Activated naive CD8-positive, alpha-beta T cell treated with anti-CD3 and anti-CD28 coated beads, Interleukin-2, amount 10 ng/mL, durations not matched to agents 7 days and 5 days (primary cell): Measurements from ENCODE around the gene TTLL11. TPM values are rescaled to one million over a fixed set of nuclear protein-coding genes. Genes with fewer than 3 reads are reported as not detected.

Source experiments
- ATAC-seq: fragments of 150-1000 bp; cut with Tn5 transposase; one replicate; pipeline ENCODE4 v1.10.0; 2021; ENCODE audit warnings: low read depth, moderate library complexity
- POLR2A ChIA-PET: fragments of 350-600 bp; sonication (Branson Sonifier 250); formaldehyde crosslinking; loops from one replicate; lab custom pipeline; 2021; ENCODE audit warnings: antibody characterized with exemption; lab: Charles Lee
- DNase-seq: peaks from one replicate; pipeline ENCODE4 v3.0.0; 2021
- H3K27ac Mint-ChIP-seq: one replicate; pipeline ENCODE4 v1.8.0; 2022; ENCODE audit warnings: mild to moderate bottlenecking, mixed read lengths
- H3K27me3 Mint-ChIP-seq: one replicate; pipeline ENCODE4 v1.8.0; 2022; ENCODE audit warnings: mild to moderate bottlenecking, moderate library complexity, mixed read lengths
- H3K36me3 Mint-ChIP-seq: one replicate; pipeline ENCODE4 v1.8.0; 2021; ENCODE audit warnings: mild to moderate bottlenecking, mixed read lengths
- H3K4me1 Mint-ChIP-seq: one replicate; pipeline ENCODE4 v1.8.0; 2021; ENCODE audit warnings: mixed read lengths
- H3K4me3 Mint-ChIP-seq: one replicate; pipeline ENCODE4 v1.8.0; 2022; ENCODE audit warnings: mild to moderate bottlenecking, moderate library complexity, mixed read lengths
- H3K9me3 Mint-ChIP-seq: one replicate; pipeline ENCODE4 v1.8.0; 2021; ENCODE audit warnings: mixed read lengths
- total RNA-seq, 2 experiments: library from RNA; stranded (reverse); gene quantifications; one replicate each; pipeline ENCODE4 v1.2.3, GENCODE V29; 2021

Gene TTLL11
- 1 to 10 TPM; 3.9 to 4.1 TPM for total RNA-seq

DNA sequence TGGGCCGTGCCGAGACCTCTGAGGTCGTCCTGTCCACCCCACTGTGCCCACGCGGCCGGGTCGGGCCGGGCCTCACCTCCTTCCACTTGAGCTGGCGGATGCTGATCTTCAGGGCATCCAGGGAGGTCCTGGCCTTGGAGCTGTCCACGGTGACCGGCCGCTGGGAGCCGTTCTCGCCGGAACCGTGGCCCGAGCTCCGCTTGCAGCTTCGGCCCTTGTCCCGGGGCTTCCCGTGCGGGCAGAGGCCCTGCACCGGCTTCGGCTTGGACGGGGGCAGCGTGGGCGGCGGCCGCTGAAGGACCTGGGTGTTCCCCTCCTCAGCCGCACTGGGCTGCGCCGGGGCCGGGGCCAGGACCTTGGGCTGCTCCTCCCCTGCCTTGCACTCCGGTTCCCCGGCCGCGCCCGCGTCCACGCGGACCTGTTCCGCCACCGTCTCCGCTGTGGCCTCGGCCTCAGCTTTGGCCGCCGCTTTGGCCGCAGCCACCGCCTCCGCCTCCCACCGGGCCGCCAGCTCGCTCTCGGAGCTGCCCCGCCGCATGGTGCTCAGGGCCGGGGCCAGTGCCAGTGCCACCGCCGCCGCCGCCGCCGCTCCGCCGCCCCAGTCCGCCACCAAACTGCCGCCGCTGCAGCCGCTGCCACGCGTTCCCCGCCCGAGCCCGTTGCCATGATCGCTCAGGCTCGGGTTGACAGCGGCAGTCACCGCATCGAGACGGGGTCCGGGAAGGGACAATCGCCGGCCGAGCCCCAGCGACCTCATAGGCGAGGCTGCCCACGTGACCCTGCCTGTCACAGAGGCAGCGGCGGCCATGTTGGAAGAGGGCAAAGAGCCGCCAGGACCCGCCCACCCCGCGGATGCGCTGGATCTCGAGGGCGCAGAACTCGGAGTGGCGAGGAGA, at the start of gene TTLL11:
Gene TTLL11, minus strand, starts transcription at position 698 of the 896 bp plus-strand sequence. Its CDS starts 160 bp downstream, at position 538.
- Mint-ChIP-seq H3K4me3 (peak within 1 kb of the TSS; percentile 86), H3K27ac (peak within 1 kb of the TSS; percentile 76), H3K36me3 (no peaks in the 10 kb centered on the region), H3K4me1 (peaks cover 31% of the 10 kb centered on the region), H3K27me3 (peaks cover 10% of the 10 kb centered on the region), H3K9me3 (no peaks in the 10 kb centered on the region)
- POLR2A ChIA-PET = interaction anchor here (0.6 to 1.2 kb wide), 2 partner anchors 40 to 258 kb away, joined by 3 to 4 read pairs; no protein-coding TSS in a partner anchor
- ATAC-seq (peak; percentile 96), DNase-seq (peak; percentile 96)

- POLR2A ChIA-PET = no interaction called here
- H3K9me3 Mint-ChIP-seq = no peaks in the 10 kb centered on the region
- H3K36me3 Mint-ChIP-seq = peaks cover 16% of the 10 kb centered on the region
- no peak overlapping the region for H3K27ac Mint-ChIP-seq
- no peak for ATAC-seq
- no peaks in the 10 kb centered on the region for H3K27me3 Mint-ChIP-seq
- no peak overlapping the region for H3K4me3 Mint-ChIP-seq
- H3K4me1 Mint-ChIP-seq = no peaks in the 10 kb centered on the region
- DNase-seq = no peak
Measured at GRCh38 chr9:122141671-122142070, 48.6 kb upstream of the TTLL11 start.

DNA sequence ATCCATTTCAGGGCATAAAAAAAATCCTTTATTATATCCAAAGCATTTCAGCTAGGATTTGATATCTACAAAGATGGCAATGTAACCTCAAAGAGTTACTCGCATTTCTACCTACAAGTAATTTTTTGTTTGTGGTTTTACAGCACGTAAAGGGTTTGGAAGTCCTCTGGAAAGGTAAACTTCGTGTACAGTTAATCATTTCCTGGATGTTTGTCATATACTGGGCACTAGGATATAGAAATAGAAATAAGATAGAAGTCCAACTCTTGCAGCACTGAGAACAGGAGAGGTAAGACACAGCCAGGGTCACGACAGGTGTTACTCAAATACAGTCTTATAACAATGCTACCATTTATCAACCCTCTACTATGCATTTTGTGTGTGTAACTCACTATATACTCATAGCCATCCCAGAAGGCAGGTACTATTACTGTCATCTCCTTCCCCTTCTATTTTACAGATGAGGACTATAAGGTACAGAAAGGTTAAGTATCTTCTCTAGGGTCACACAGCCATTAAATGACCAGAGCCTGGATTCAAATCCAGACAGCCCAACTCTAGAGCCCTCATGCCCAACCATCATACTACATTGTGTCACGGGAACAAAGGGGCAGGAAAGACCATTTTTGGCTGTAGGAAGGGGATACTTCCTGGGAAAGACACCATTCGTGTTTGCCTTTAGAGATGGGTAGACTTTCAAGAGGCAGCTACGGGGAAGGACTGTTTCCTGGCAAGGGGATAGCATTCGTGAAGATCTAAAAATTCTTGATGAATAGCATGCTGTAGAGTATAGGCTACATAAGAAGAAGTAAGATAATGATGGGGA, 47.5 kb upstream of the TTLL11 start:
- POLR2A ChIA-PET = no interaction called here
- H3K27me3 Mint-ChIP-seq = no peaks in the 10 kb centered on the region
- H3K4me3 Mint-ChIP-seq = no peak overlapping the region
- H3K27ac Mint-ChIP-seq = no peak overlapping the region
- DNase-seq (no peak), ATAC-seq (no peak)
- no peaks in the 10 kb centered on the region for H3K9me3 Mint-ChIP-seq
- no peaks in the 10 kb centered on the region for H3K4me1 Mint-ChIP-seq
- peaks cover 15% of the 10 kb centered on the region for H3K36me3 Mint-ChIP-seq

GRCh38 chr9:122138560-122139268, 45.6 kb upstream of the TTLL11 start:
- no peak overlapping the region for H3K4me3 Mint-ChIP-seq
- no peak overlapping the region for H3K27ac Mint-ChIP-seq
- peaks cover 8% of the 10 kb centered on the region for H3K36me3 Mint-ChIP-seq
- ATAC-seq (no peak), DNase-seq (no peak)
- no peaks in the 10 kb centered on the region for H3K27me3 Mint-ChIP-seq
- H3K4me1 Mint-ChIP-seq = no peaks in the 10 kb centered on the region
- POLR2A ChIA-PET = no interaction called here
- H3K9me3 Mint-ChIP-seq = no peaks in the 10 kb centered on the region

GRCh38 chr9:122135529-122135859, 42.4 kb upstream of the TTLL11 start:
- Mint-ChIP-seq H3K27me3 (peaks cover 6% of the 10 kb centered on the region), H3K4me1 (no peaks in the 10 kb centered on the region), H3K27ac (no peak overlapping the region), H3K9me3 (no peaks in the 10 kb centered on the region), H3K36me3 (no peaks in the 10 kb centered on the region), H3K4me3 (no peak overlapping the region)
- ATAC-seq (no peak), DNase-seq (no peak)
- POLR2A ChIA-PET = no interaction called here

DNA sequence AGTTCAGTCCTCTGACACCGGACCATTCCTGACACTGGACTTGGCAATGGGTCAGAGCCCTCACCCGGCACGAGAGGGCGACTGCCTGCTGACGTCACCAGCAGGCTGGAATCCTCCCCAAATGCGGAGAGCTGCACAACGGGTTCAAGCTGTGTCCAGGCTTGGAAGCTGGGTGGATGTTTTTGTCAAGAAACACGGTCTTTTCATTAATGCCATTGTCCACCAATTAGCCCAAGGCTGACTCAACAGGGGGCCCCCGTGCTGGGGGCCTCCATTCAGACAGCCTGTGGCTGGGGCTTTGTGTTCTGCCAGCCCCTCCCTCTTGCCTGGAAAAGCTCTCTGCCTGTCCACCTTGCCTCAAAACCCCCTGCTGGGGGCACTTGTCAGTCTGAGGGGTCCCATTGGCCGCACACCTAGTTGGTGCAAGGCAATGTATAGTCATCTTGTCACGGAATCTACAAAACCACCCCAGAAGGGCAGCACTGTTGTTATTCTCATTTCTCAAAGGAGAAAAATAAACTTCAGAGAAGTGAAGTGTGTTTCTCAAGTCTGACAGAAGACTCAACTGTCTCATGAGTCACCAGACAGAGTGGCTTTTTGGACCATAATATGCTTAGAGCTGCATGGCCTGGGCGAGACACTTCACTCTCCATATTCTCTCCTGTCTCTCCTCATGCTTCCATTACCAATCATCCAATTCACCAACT, 41.9 kb upstream of the TTLL11 start:
- DNase-seq = no peak
- no peak for ATAC-seq
- no peaks in the 10 kb centered on the region for H3K36me3 Mint-ChIP-seq

DNA sequence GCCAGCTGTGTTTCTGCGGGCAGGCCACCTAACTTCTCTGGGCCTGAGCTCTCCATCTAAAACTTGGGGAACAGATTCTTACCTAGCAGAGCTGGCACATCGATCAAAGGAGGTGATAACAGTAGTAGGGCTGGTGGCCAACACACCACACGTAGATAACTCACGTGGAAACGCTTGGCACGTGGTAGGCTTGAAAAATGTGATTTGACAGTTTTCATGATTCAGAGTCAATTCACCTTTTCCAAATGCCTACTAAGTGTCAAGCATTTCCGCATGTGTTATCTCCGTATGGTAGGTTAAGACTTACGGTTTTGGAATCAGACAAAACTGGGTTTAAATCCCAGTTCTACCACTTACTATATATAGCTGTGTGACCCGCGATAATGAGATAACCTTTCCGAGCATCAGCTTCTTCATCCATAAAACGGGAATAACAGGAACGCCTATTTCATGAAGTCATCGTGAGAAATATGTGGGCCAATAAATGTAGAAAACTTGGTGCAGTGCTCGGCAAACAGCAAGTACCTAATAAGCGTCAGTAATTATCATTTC, 41.0 kb upstream of the TTLL11 start:
- no peaks in the 10 kb centered on the region for H3K9me3 Mint-ChIP-seq
- H3K4me3 Mint-ChIP-seq = no peak overlapping the region
- no peaks in the 10 kb centered on the region for H3K36me3 Mint-ChIP-seq
- peaks cover 2% of the 10 kb centered on the region for H3K4me1 Mint-ChIP-seq
- H3K27ac Mint-ChIP-seq = no peak overlapping the region
- ATAC-seq (no peak), DNase-seq (no peak)
- POLR2A ChIA-PET = no interaction called here
- H3K27me3 Mint-ChIP-seq = peaks cover 9% of the 10 kb centered on the region

More for the DNA sequence above, 41.9 kb upstream of the TTLL11 start:
- POLR2A ChIA-PET = no interaction called here
- Mint-ChIP-seq H3K27ac (no peak overlapping the region), H3K4me1 (no peaks in the 10 kb centered on the region), H3K9me3 (no peaks in the 10 kb centered on the region), H3K4me3 (no peak overlapping the region), H3K27me3 (peaks cover 6% of the 10 kb centered on the region)

GRCh38 chr9:122133263-122133983, 40.3 kb upstream of the TTLL11 start:
- ATAC-seq (no peak), DNase-seq (no peak)
- Mint-ChIP-seq H3K27me3 (peaks cover 9% of the 10 kb centered on the region), H3K4me3 (no peak overlapping the region), H3K9me3 (no peaks in the 10 kb centered on the region), H3K27ac (no peak overlapping the region), H3K36me3 (no peaks in the 10 kb centered on the region), H3K4me1 (peaks cover 2% of the 10 kb centered on the region)
- POLR2A ChIA-PET = interaction anchor here (0.9 kb wide), 1 partner anchor 214 kb away, joined by 4 read pairs; no protein-coding TSS in a partner anchor

DNA sequence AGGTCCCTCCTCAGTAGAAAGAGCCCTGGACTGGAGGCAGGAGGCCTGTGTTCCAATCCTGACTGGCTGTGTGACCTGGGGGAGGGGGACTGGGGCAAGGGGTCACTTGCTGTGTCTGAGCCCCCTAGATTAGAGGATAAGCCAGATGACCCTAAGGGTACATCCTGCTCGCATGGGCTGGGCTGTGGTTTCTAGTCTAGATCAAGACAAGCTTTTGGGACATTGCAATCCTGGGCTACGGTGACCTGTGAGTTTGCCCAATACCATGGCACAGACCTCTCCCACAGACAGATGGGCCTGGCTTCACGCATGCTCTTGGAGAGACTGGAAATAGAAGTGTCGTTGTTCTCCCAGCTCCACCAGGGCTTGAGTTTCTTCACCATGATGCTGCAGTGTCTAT, 39.4 kb upstream of the TTLL11 start:
- DNase-seq (no peak), ATAC-seq (no peak)
- POLR2A ChIA-PET = interaction anchor here (0.9 kb wide), 1 partner anchor 215 kb away, joined by 4 read pairs; no protein-coding TSS in a partner anchor
- Mint-ChIP-seq H3K4me1 (peaks cover 5% of the 10 kb centered on the region), H3K27ac (no peak overlapping the region), H3K4me3 (no peak overlapping the region), H3K9me3 (no peaks in the 10 kb centered on the region), H3K36me3 (no peaks in the 10 kb centered on the region), H3K27me3 (peaks cover 9% of the 10 kb centered on the region)

- DNase-seq (no peak), ATAC-seq (no peak)
- H3K4me3 Mint-ChIP-seq = no peak overlapping the region
- H3K4me1 Mint-ChIP-seq = peaks cover 10% of the 10 kb centered on the region
- no peaks in the 10 kb centered on the region for H3K36me3 Mint-ChIP-seq
- H3K27ac Mint-ChIP-seq = no peak overlapping the region
- H3K27me3 Mint-ChIP-seq = peaks cover 15% of the 10 kb centered on the region
- POLR2A ChIA-PET = interaction anchor here (1.2 kb wide), 1 partner anchor 15 kb away, joined by 3 read pairs; no protein-coding TSS in a partner anchor
- H3K9me3 Mint-ChIP-seq = no peaks in the 10 kb centered on the region
Measured at GRCh38 chr9:122131401-122132001, 38.4 kb upstream of the TTLL11 start.

- H3K27ac Mint-ChIP-seq = no peak overlapping the region
- ATAC-seq (no peak), DNase-seq (no peak)
- H3K36me3 Mint-ChIP-seq = no peaks in the 10 kb centered on the region
- no peaks in the 10 kb centered on the region for H3K9me3 Mint-ChIP-seq
- no peak overlapping the region for H3K4me3 Mint-ChIP-seq
- H3K4me1 Mint-ChIP-seq = peaks cover 15% of the 10 kb centered on the region
- peaks cover 22% of the 10 kb centered on the region for H3K27me3 Mint-ChIP-seq
- POLR2A ChIA-PET = interaction anchor here (1.2 kb wide), 1 partner anchor 15 kb away, joined by 3 read pairs; no protein-coding TSS in a partner anchor
Measured at GRCh38 chr9:122130837-122131236, 37.7 kb upstream of the TTLL11 start.
